Brain microvascular endothelial cell (primary cell): Measurements from ENCODE around the gene KCNAB1.
A peak's percentile ranks its signal among the peaks of the same experiment; 100 is the strongest.

ENCODE experiments used
- DNase-seq: peaks from one replicate; pipeline ENCODE4 v3.0.0-alpha.2; 2020
- H3K27ac ChIP-seq: fragments of 250-450 bp; sonication (Bioruptor Pico); 2 replicates; pipeline ENCODE4 v1.5.1; 2020; ENCODE audit warnings: mild to moderate bottlenecking, moderate library complexity
- H3K27me3 ChIP-seq: fragments of 250-450 bp; sonication (Bioruptor Pico); replicated peaks from 2 replicates; pipeline ENCODE4 v1.5.1; 2020; ENCODE audit warnings: mild to moderate bottlenecking
- H3K36me3 ChIP-seq: fragments of 250-450 bp; sonication (Bioruptor Pico); replicated peaks from 2 replicates; pipeline ENCODE4 v1.5.1; 2020; ENCODE audit warnings: mild to moderate bottlenecking
- H3K4me3 ChIP-seq: 2 replicates; pipeline ENCODE4 v1.5.1; 2011; ENCODE audit warnings: low read depth, mild to moderate bottlenecking, control low read depth, low read length, moderate library complexity
- CTCF ChIP-seq: IDR thresholded peaks from 2 replicates; pipeline ENCODE4 v1.5.1; 2011; ENCODE audit warnings: low read depth, mild to moderate bottlenecking, moderate library complexity, low read length, control low read depth, inconsistent platforms; ENCODE audit errors: missing control alignments
- in situ Hi-C: cut with HindIII; loops from 2 replicates; pipeline ENCODE4 v1.10.0; 2017; ENCODE audit warnings: low sequenced_read_pairs, low pct_ligation_motif_present

The KCNAB1 gene

DNA sequence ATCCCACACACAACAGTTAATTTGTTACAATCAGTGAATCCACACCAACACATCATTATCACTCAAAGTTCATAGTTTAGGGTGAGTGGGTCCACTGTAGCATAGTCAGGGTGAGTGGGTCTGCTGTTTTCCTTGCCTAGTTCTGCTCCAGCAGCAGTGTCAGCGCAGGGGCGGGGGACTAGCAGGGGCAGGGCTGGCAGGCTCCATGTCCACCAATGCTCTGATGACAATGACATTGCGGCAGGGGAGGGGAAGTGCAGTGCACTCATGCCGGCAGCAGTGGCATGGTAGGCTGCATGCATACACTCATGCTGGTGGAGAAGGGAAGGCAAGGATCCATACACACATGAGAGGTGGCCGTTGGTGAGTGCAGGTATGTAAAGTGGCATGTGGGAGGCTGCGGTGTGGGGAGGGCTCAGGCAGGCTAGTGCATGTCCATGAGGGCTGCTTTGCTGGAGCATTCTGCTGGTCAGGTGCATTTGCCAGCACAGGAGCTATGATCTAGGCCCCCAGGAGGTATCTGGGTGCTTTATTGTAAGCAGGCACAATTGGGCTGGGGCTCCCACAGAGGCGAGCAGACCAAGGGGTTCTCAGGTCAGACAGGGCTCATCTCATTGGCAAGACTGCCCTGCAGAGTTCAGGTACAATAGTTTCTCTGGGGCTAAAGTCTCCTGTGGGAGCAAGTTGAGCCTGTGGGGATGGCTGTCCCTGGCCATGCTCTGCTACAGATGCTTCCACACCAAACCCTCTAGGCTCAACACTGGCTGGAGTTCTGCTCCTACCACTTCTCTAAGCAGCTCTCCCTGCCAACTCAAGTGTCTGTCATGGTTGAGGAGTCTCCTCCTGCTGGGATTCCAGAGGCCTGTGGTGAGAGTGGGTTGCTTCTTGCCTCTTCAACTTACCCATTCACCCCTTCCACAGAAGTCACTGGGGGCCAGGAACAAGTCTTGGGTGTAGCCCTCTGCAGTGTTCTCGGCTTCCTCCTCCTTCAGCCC lies 81.3 kb downstream of the KCNAB1 start:
- no peak for DNase-seq
- in situ Hi-C loops: no loop called here
- no peak overlapping the region for H3K27ac ChIP-seq
- no peaks in the 10 kb centered on the region for H3K36me3 ChIP-seq
- no peaks in the 10 kb centered on the region for H3K27me3 ChIP-seq
- H3K4me3 ChIP-seq: no peak overlapping the region
- TF ChIP-seq CTCF: no peak

GRCh38 chr3:156206157-156206556 lies 85.8 kb downstream of the KCNAB1 start:
- no peak for DNase-seq

GRCh38 chr3:156207802-156208685 lies 87.7 kb downstream of the KCNAB1 start:
- Histone ChIP-seq H3K27ac (peak overlapping the region; percentile 44), H3K4me3 (no peak overlapping the region), H3K36me3 (no peaks in the 10 kb centered on the region), H3K27me3 (no peaks in the 10 kb centered on the region)
- DNase-seq: no peak
- no peak for TF ChIP-seq CTCF
- in situ Hi-C loops: no loop called here

More at GRCh38 chr3:156206157-156206556, 85.8 kb downstream of the KCNAB1 start:
- no peak overlapping the region for H3K27ac ChIP-seq
- TF ChIP-seq CTCF: no peak
- no peak overlapping the region for H3K4me3 ChIP-seq
- H3K36me3 ChIP-seq: no peaks in the 10 kb centered on the region
- in situ Hi-C loops: no loop called here
- H3K27me3 ChIP-seq: no peaks in the 10 kb centered on the region

GRCh38 chr3:156209631-156210335 lies 89.4 kb downstream of the KCNAB1 start:
- TF ChIP-seq CTCF: no peak
- DNase-seq: no peak
- no peak overlapping the region for H3K27ac ChIP-seq
- H3K36me3 ChIP-seq: no peaks in the 10 kb centered on the region
- H3K4me3 ChIP-seq: no peak overlapping the region
- in situ Hi-C loops: no loop called here
- no peaks in the 10 kb centered on the region for H3K27me3 ChIP-seq

- no peaks in the 10 kb centered on the region for H3K36me3 ChIP-seq
- H3K27me3 ChIP-seq: no peaks in the 10 kb centered on the region
- no peak overlapping the region for H3K27ac ChIP-seq
- H3K4me3 ChIP-seq: no peak overlapping the region
- in situ Hi-C loops: no loop called here
- peak; percentile 66 for DNase-seq
- TF ChIP-seq CTCF: no peak
Observed at GRCh38 chr3:156211583-156211982, 91.2 kb downstream of the KCNAB1 start.
